ENCODE measurements around the gene PTPN2.

DNA sequence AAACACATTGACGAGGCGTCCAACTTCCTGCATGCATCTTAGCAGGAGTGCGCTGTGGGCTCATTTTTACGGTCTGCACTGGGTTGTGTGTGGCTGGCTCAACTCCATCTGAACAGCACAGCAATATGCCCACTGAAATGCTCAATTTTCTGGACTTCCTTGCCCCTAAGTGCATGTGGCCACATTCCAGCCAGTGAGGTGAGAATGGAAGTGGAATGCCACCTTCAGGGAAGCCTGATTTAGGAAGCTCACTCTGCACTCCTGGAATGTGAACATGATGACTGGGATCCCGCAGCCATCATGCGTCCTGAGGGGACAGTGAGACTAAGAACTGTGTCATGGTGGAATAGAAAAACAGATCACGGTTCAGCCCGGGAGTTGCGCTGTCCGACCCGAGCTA is 105.0 kb downstream of the PTPN2 start:
- TF ChIP-seq POLR2A (IDR thresholded peaks at IDR 0.05) = no peak
- TF ChIP-seq, protein P1, sequence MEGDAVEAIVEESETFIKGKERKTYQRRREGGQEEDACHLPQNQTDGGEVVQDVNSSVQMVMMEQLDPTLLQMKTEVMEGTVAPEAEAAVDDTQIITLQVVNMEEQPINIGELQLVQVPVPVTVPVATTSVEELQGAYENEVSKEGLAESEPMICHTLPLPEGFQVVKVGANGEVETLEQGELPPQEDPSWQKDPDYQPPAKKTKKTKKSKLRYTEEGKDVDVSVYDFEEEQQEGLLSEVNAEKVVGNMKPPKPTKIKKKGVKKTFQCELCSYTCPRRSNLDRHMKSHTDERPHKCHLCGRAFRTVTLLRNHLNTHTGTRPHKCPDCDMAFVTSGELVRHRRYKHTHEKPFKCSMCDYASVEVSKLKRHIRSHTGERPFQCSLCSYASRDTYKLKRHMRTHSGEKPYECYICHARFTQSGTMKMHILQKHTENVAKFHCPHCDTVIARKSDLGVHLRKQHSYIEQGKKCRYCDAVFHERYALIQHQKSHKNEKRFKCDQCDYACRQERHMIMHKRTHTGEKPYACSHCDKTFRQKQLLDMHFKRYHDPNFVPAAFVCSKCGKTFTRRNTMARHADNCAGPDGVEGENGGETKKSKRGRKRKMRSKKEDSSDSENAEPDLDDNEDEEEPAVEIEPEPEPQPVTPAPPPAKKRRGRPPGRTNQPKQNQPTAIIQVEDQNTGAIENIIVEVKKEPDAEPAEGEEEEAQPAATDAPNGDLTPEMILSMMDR (IDR thresholded peaks at IDR 0.05) = no peak

Data from right lobe of liver (tissue), 4 donors.